Activated naive CD8-positive, alpha-beta T cell treated with anti-CD3 and anti-CD28 coated beads for 36 hours (primary cell): Measurements from ENCODE around the gene PNPLA1. TPM values are rescaled to one million over a fixed set of nuclear protein-coding genes. Genes with fewer than 3 reads are reported as not detected.

Source experiments
- DNase-seq: peaks from one replicate; pipeline ENCODE4 v3.0.0; 2021
- H3K27ac Mint-ChIP-seq: one replicate; pipeline ENCODE4 v1.8.0; 2022; ENCODE audit warnings: mild to moderate bottlenecking, moderate library complexity, mixed read lengths
- H3K27me3 Mint-ChIP-seq: one replicate; pipeline ENCODE4 v1.8.0; 2022; ENCODE audit warnings: mild to moderate bottlenecking, mixed read lengths
- H3K36me3 Mint-ChIP-seq: one replicate; pipeline ENCODE4 v1.8.0; 2021; ENCODE audit warnings: mild to moderate bottlenecking, mixed read lengths
- H3K4me1 Mint-ChIP-seq: one replicate; pipeline ENCODE4 v1.8.0; 2021; ENCODE audit warnings: mixed read lengths
- H3K4me3 Mint-ChIP-seq: one replicate; pipeline ENCODE4 v1.8.0; 2022; ENCODE audit warnings: mild to moderate bottlenecking, moderate library complexity, mixed read lengths
- H3K9me3 Mint-ChIP-seq: one replicate; pipeline ENCODE4 v1.8.0; 2022; ENCODE audit warnings: mixed read lengths
- total RNA-seq, 2 experiments: library from RNA; stranded (reverse); gene quantifications; one replicate each; pipeline ENCODE4 v1.2.3, GENCODE V29; 2021

Gene PNPLA1, protein sequence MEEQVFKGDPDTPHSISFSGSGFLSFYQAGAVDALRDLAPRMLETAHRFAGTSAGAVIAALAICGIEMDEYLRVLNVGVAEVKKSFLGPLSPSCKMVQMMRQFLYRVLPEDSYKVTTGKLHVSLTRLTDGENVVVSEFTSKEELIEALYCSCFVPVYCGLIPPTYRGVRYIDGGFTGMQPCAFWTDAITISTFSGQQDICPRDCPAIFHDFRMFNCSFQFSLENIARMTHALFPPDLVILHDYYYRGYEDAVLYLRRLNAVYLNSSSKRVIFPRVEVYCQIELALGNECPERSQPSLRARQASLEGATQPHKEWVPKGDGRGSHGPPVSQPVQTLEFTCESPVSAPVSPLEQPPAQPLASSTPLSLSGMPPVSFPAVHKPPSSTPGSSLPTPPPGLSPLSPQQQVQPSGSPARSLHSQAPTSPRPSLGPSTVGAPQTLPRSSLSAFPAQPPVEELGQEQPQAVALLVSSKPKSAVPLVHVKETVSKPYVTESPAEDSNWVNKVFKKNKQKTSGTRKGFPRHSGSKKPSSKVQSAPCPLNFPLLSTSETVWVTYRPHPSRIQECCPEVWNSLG
- not detected for total RNA-seq

DNA sequence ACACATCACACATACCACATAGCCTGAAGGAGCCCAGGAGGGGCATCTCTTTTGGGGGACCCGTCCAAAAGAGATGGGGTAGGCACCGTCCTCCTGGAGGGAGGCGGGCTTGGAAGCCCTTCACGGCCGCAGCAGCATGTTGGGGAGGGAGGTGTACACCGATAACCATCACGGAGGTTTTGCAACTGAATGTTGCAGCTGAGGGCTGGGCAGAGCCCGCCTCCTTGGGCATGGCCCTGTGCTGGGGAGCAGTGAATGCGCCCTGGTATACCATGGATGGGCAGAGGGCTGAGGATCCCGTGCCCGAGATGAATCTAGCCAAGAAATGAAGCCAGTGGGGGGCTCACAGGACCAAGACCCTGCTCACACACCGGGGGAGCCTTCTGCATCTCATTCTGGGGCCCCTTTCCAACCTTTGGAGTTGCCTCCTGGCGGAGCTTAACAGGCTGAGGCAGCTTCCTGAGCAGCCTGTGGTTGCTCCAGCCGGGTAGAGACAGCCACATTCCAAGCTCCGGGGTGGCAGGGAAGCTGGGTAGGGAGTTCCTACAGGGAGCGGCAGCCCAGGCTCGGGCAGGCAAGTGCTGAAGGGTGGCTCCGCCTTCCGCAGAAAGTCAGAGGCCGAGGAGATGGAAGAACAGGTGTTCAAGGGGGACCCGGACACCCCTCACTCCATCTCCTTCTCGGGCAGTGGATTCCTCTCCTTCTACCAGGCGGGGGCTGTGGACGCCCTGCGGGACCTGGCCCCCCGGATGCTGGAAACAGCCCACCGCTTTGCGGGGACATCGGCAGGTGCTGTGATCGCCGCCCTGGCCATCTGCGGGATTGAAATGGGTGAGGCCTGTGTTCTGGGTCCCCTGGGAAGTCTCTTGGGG is at the start of gene PNPLA1:
Gene PNPLA1 (plus strand): TSS at position 227 of the 872 bp plus-strand sequence. CDS start 400 bp downstream, at position 627.
- Mint-ChIP-seq H3K9me3 (no peaks in the 10 kb centered on the region), H3K36me3 (peaks cover 1% of the 10 kb centered on the region), H3K4me1 (no peaks in the 10 kb centered on the region), H3K27me3 (peaks cover 4% of the 10 kb centered on the region), H3K27ac (no peak within 1 kb of the TSS), H3K4me3 (no peak within 1 kb of the TSS)
- DNase-seq = no peak

DNA sequence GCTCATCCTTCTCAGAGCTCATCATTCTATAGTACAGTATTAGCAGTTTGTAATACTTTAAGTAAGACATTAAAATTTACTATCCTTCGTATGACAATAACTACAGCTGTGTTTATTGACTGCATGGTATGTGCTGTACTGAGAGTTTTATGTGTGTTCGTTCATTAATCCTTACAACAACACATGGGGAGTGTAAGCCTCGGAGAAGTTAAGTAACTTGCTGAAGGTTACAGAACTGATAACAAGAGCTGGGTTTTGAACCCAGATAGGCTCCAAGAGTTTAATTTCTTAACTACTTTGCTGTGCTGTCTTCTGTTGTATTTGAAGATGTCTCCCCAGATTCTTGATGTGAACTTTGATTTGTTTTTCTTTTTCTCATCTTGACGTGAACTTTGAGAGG is 49.6 kb upstream of the PNPLA1 start:
- no peaks in the 10 kb centered on the region for H3K27me3 Mint-ChIP-seq
- H3K4me1 Mint-ChIP-seq = no peaks in the 10 kb centered on the region
- H3K4me3 Mint-ChIP-seq = no peak overlapping the region
- no peak overlapping the region for H3K27ac Mint-ChIP-seq
- no peaks in the 10 kb centered on the region for H3K9me3 Mint-ChIP-seq
- H3K36me3 Mint-ChIP-seq = peaks cover 20% of the 10 kb centered on the region
- DNase-seq = no peak

GRCh38 chr6:36221674-36222073 is 48.2 kb upstream of the PNPLA1 start:
- no peaks in the 10 kb centered on the region for H3K27me3 Mint-ChIP-seq
- H3K4me3 Mint-ChIP-seq = no peak overlapping the region
- no peak overlapping the region for H3K27ac Mint-ChIP-seq
- DNase-seq = no peak
- H3K36me3 Mint-ChIP-seq = peaks cover 20% of the 10 kb centered on the region
- no peaks in the 10 kb centered on the region for H3K4me1 Mint-ChIP-seq
- no peaks in the 10 kb centered on the region for H3K9me3 Mint-ChIP-seq

DNA sequence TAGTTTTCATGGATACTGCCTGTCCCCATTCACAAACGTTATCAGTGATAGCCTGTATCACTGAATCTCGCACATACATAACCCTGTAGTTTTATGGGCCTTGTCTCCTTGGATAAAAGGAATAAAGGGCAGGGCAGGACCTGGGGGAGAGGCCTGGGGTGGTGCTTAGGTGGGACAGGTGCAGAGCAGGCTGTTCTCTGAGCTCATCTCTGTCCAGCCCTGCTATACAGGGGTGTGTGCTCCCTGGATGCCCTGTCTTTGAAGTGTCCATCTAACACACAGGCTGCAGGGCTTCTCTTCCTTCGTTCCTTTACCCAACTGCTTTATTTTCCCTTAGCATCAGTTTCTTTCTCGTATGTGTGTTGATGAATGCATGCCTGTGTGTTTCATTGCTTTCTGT is 46.9 kb upstream of the PNPLA1 start:
- Mint-ChIP-seq H3K27ac (no peak overlapping the region), H3K4me3 (no peak overlapping the region), H3K4me1 (no peaks in the 10 kb centered on the region), H3K36me3 (peaks cover 18% of the 10 kb centered on the region), H3K27me3 (no peaks in the 10 kb centered on the region), H3K9me3 (no peaks in the 10 kb centered on the region)
- DNase-seq = no peak

DNA sequence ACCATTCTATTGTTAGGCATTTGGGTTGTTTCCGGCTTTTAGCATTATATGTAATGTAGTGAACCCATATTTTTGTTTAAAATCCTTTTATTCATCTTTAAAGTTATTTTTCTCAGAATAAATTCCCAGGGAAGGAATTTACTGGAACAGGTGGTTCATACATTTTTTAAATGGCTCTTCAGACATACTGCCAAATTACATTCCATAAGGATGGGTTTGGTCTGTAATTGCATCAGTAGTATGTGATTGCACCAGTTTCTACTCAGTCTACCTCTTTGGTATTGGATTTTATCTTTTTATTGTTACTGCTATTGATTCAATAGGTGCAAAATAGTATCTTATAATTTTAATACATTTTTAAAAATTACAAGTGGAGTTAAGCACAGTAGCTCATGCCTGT is 46.2 kb upstream of the PNPLA1 start:
- H3K27ac Mint-ChIP-seq = no peak overlapping the region
- no peak overlapping the region for H3K4me3 Mint-ChIP-seq
- H3K4me1 Mint-ChIP-seq = no peaks in the 10 kb centered on the region

DNA sequence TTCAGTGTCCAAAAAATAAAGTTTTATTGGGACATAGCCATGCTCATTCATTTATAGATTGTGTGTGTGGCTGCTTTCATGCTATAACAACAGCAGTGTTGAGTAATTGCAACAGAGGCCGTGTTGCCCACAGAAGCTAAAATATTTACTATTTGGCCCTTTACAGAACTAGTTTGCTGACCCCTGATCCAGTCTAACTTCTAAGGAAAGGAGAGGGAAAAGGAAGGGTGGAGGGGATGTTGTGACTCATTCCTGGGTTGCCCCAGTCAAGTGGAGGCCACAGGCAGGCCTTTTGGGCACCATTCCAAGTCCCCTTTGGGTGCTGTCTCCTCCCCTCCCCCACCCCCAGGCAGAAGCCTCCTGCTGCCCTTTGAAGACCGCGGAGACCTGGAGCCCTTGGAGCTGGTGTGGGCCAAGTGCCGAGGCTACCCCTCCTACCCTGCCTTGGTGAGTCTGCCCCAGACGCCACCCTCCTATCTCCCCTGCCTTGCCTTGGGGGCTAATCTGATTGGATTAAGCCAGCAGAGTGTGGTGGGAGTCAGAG is 44.9 kb upstream of the PNPLA1 start:
- H3K27me3 Mint-ChIP-seq = no peaks in the 10 kb centered on the region
- peaks cover 8% of the 10 kb centered on the region for H3K36me3 Mint-ChIP-seq
- H3K4me3 Mint-ChIP-seq = no peak overlapping the region
- H3K27ac Mint-ChIP-seq = no peak overlapping the region
- no peaks in the 10 kb centered on the region for H3K9me3 Mint-ChIP-seq
- DNase-seq = no peak
- no peaks in the 10 kb centered on the region for H3K4me1 Mint-ChIP-seq

More for the DNA sequence above, 46.2 kb upstream of the PNPLA1 start:
- H3K36me3 Mint-ChIP-seq = peaks cover 10% of the 10 kb centered on the region
- no peak for DNase-seq
- no peaks in the 10 kb centered on the region for H3K27me3 Mint-ChIP-seq
- no peaks in the 10 kb centered on the region for H3K9me3 Mint-ChIP-seq

DNA sequence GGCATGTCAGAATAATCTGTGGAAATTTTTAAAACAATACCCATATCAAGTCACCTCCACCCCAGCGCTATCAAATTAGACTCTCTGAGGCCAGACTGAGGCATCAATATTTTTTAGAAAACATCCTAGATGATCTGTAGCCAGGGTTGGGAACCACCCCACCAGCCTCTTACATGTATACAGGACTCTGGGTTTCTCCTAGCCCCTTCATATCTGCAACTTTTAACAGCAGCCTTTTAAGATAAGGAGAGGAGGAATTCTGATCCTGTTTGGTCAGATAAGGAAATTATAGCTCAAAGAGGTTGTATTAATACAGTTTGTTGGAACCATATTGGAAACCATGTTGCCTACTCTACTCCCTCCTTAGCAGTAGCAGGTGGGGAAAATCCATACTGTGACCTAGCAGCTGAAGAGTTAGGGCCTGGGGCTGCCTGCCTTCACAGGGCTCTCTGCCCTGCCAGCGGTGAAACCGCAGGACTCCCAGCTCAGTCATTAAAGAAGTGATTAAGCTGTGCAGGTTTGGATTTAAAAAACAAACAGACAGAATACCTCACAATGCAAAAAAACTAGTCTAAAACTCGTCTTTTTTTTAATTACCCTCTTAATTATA is 43.3 kb upstream of the PNPLA1 start:
- Mint-ChIP-seq H3K4me1 (no peaks in the 10 kb centered on the region), H3K9me3 (no peaks in the 10 kb centered on the region), H3K27ac (no peak overlapping the region)

GRCh38 chr6:36227379-36228228 is 42.3 kb upstream of the PNPLA1 start:
- no peak for DNase-seq
- H3K27ac Mint-ChIP-seq = no peak overlapping the region
- no peak overlapping the region for H3K4me3 Mint-ChIP-seq
- no peaks in the 10 kb centered on the region for H3K4me1 Mint-ChIP-seq
- H3K9me3 Mint-ChIP-seq = no peaks in the 10 kb centered on the region
- H3K36me3 Mint-ChIP-seq = peaks cover 10% of the 10 kb centered on the region
- H3K27me3 Mint-ChIP-seq = no peaks in the 10 kb centered on the region

More for the DNA sequence above, 43.3 kb upstream of the PNPLA1 start:
- DNase-seq = no peak
- Mint-ChIP-seq H3K36me3 (peaks cover 11% of the 10 kb centered on the region), H3K4me3 (no peak overlapping the region), H3K27me3 (no peaks in the 10 kb centered on the region)

- Mint-ChIP-seq H3K4me1 (no peaks in the 10 kb centered on the region), H3K4me3 (no peak overlapping the region), H3K27me3 (no peaks in the 10 kb centered on the region), H3K36me3 (peaks cover 10% of the 10 kb centered on the region), H3K27ac (no peak overlapping the region), H3K9me3 (no peaks in the 10 kb centered on the region)
- DNase-seq = no peak
Observed at GRCh38 chr6:36229223-36229622, 40.6 kb upstream of the PNPLA1 start.

- Mint-ChIP-seq H3K27ac (no peak overlapping the region), H3K27me3 (no peaks in the 10 kb centered on the region), H3K9me3 (no peaks in the 10 kb centered on the region), H3K36me3 (peaks cover 5% of the 10 kb centered on the region), H3K4me3 (no peak overlapping the region), H3K4me1 (no peaks in the 10 kb centered on the region)
- DNase-seq = no peak
Observed at GRCh38 chr6:36230371-36230770, 39.5 kb upstream of the PNPLA1 start.

- H3K4me3 Mint-ChIP-seq = no peak overlapping the region
- no peak overlapping the region for H3K27ac Mint-ChIP-seq
- H3K27me3 Mint-ChIP-seq = no peaks in the 10 kb centered on the region
- H3K9me3 Mint-ChIP-seq = no peaks in the 10 kb centered on the region
- H3K4me1 Mint-ChIP-seq = no peaks in the 10 kb centered on the region
- no peak for DNase-seq
- peaks cover 5% of the 10 kb centered on the region for H3K36me3 Mint-ChIP-seq
Observed at GRCh38 chr6:36232172-36232571, 37.7 kb upstream of the PNPLA1 start.

DNA sequence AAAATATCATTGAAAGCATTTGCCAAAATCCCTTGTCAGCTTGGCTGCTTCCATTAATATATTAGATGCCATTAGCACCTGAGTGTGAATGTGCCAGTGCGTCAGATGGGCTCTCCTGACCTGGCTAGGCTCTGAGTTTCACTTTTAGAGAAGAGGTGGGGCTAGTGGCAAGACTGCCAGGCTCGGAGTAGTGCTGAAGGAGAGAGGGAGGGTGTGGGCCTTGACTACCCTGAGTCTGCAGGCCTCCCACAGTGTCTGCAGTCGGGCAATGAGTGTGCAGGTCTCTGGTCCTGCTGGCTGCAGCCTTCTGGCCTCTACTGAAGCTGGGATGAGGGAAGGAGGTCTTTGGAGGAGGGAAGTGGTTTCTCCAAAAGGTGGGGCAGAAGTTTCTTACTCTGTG is 34.6 kb upstream of the PNPLA1 start:
- no peaks in the 10 kb centered on the region for H3K4me1 Mint-ChIP-seq
- no peak overlapping the region for H3K27ac Mint-ChIP-seq
- H3K36me3 Mint-ChIP-seq = peaks cover 5% of the 10 kb centered on the region
- no peaks in the 10 kb centered on the region for H3K27me3 Mint-ChIP-seq
- H3K9me3 Mint-ChIP-seq = no peaks in the 10 kb centered on the region
- no peak overlapping the region for H3K4me3 Mint-ChIP-seq
- no peak for DNase-seq

GRCh38 chr6:36235862-36236261 is 34.0 kb upstream of the PNPLA1 start:
- Mint-ChIP-seq H3K4me3 (no peak overlapping the region), H3K4me1 (no peaks in the 10 kb centered on the region), H3K9me3 (no peaks in the 10 kb centered on the region), H3K27me3 (no peaks in the 10 kb centered on the region), H3K36me3 (peaks cover 4% of the 10 kb centered on the region), H3K27ac (no peak overlapping the region)
- DNase-seq = no peak

- no peak for DNase-seq
- Mint-ChIP-seq H3K27ac (no peak overlapping the region), H3K4me1 (peaks cover 9% of the 10 kb centered on the region), H3K36me3 (no peaks in the 10 kb centered on the region), H3K9me3 (no peaks in the 10 kb centered on the region), H3K27me3 (peaks cover 15% of the 10 kb centered on the region), H3K4me3 (no peak overlapping the region)
Observed at GRCh38 chr6:36239774-36240173, 30.1 kb upstream of the PNPLA1 start.
